Tibial nerve (tissue), 4 donors: ENCODE results near the gene RDH12.

ENCODE experiments used
- CTCF ChIP-seq, 5 experiments: fragments of 200-600 bp in 3 of 5; fragments of 450-650 bp in 2 of 5; sonication (generic) in 3 of 5; IDR thresholded peaks; one replicate each; pipeline ENCODE4 v1.5.1; 2016 to 2019; ENCODE audit warnings: antibody characterized with exemption in 5 of 5, mild to moderate bottlenecking in 3 of 5, moderate library complexity in 2 of 5
- EP300 ChIP-seq, 2 donors: sonication (generic); formaldehyde crosslinking; IDR thresholded peaks; one replicate each; pipeline ENCODE4 v1.6.1; 2017; ENCODE audit warnings: antibody characterized with exemption in 2 of 2, mild to moderate bottlenecking in 1 of 2
- POLR2A ChIP-seq, 2 donors: fragments of 450-650 bp; IDR thresholded peaks; one replicate each; pipeline ENCODE4 v1.6.1; 2017; ENCODE audit warnings: antibody characterized with exemption in 2 of 2, mild to moderate bottlenecking in 2 of 2, moderate library complexity in 2 of 2

- TF ChIP-seq CTCF (IDR thresholded peaks at IDR 0.05): no peak
- TF ChIP-seq POLR2A (IDR thresholded peaks at IDR 0.05): no peak
- TF ChIP-seq EP300 (IDR thresholded peaks at IDR 0.05): no peak
Measured at GRCh38 chr14:67698179-67698578, 3.5 kb upstream of the RDH12 start.
